KOPT-K1 (cell line): ENCODE results near the gene DNAAF5.

ENCODE experiments used
- H3K27ac ChIP-seq: fragments of 200-600 bp; sonication (generic); 2 replicates; pipeline ENCODE4 v1.5.1; 2016; ENCODE audit warnings: antibody characterized with exemption, mild to moderate bottlenecking, low read depth, low read length; ENCODE audit not compliant: poor library complexity, severe bottlenecking
- H3K36me3 ChIP-seq: fragments of 200-600 bp; sonication (generic); 2 replicates; pipeline ENCODE4 v1.5.1; 2017; ENCODE audit warnings: antibody characterized with exemption, mild to moderate bottlenecking, low read length, moderate library complexity; ENCODE audit not compliant: insufficient read depth
- H3K9me3 ChIP-seq: fragments of 200-600 bp; sonication (generic); 2 replicates; pipeline ENCODE4 v1.5.1; 2017; ENCODE audit warnings: antibody characterized with exemption, low read length, mild to moderate bottlenecking; ENCODE audit not compliant: insufficient read depth, poor library complexity, severe bottlenecking

Gene DNAAF5

GRCh38 chr7:824664-825063 is 98.2 kb downstream of the DNAAF5 start:
- Histone ChIP-seq H3K9me3 (no peaks in the 10 kb centered on the region), H3K36me3 (no peaks in the 10 kb centered on the region), H3K27ac (no peak overlapping the region)

GRCh38 chr7:825386-825785 is 98.9 kb downstream of the DNAAF5 start:
- no peaks in the 10 kb centered on the region for H3K9me3 ChIP-seq
- H3K36me3 ChIP-seq = no peaks in the 10 kb centered on the region
- H3K27ac ChIP-seq = no peak overlapping the region

- H3K9me3 ChIP-seq = no peaks in the 10 kb centered on the region
- H3K36me3 ChIP-seq = no peaks in the 10 kb centered on the region
- H3K27ac ChIP-seq = no peak overlapping the region
Observed at GRCh38 chr7:826230-826917, 99.9 kb downstream of the DNAAF5 start.

GRCh38 chr7:828793-829561 is 102.5 kb downstream of the DNAAF5 start:
- no peak overlapping the region for H3K27ac ChIP-seq
- 0 out of 2 replicates have a peak, but pooled peaks cover 13% of the 10 kb centered on the region for H3K36me3 ChIP-seq
- H3K9me3 ChIP-seq = no peaks in the 10 kb centered on the region

- no peaks in the 10 kb centered on the region for H3K9me3 ChIP-seq
- H3K27ac ChIP-seq = no peak overlapping the region
- 0 out of 2 replicates have a peak, but pooled peaks cover 13% of the 10 kb centered on the region for H3K36me3 ChIP-seq
Observed at GRCh38 chr7:830069-830468, 103.6 kb downstream of the DNAAF5 start.

GRCh38 chr7:831596-832166 is 105.2 kb downstream of the DNAAF5 start:
- no peak overlapping the region for H3K27ac ChIP-seq
- no peaks in the 10 kb centered on the region for H3K9me3 ChIP-seq
- peaks cover 25% of the 10 kb centered on the region; the same call in 1 of the 2 replicates for H3K36me3 ChIP-seq

GRCh38 chr7:832167-832967 is 105.9 kb downstream of the DNAAF5 start, which contains the start of gene SUN1:
SUN1 (plus strand) TSS chr7:832476; CDS start chr7:832525, 49 bp downstream.
- peaks cover 30% of the 10 kb centered on the region; the same call in 1 of the 2 replicates for H3K36me3 ChIP-seq
- no peaks in the 10 kb centered on the region for H3K9me3 ChIP-seq
- H3K27ac ChIP-seq = no peak within 1 kb of the TSS

GRCh38 chr7:832968-833424 is 106.5 kb downstream of the DNAAF5 start:
- Histone ChIP-seq H3K27ac (no peak overlapping the region), H3K9me3 (no peaks in the 10 kb centered on the region), H3K36me3 (peaks cover 30% of the 10 kb centered on the region; the same call in 1 of the 2 replicates)

GRCh38 chr7:833601-834258 is 107.2 kb downstream of the DNAAF5 start:
- Histone ChIP-seq H3K36me3 (peaks cover 35% of the 10 kb centered on the region), H3K9me3 (no peaks in the 10 kb centered on the region), H3K27ac (no peak overlapping the region)

GRCh38 chr7:834277-834676 is 107.8 kb downstream of the DNAAF5 start:
- H3K36me3 ChIP-seq = peaks cover 40% of the 10 kb centered on the region
- H3K9me3 ChIP-seq = no peaks in the 10 kb centered on the region
- H3K27ac ChIP-seq = no peak overlapping the region

GRCh38 chr7:835021-835420 is 108.5 kb downstream of the DNAAF5 start:
- H3K9me3 ChIP-seq = no peaks in the 10 kb centered on the region
- no peak overlapping the region for H3K27ac ChIP-seq
- H3K36me3 ChIP-seq = peaks cover 45% of the 10 kb centered on the region

GRCh38 chr7:835485-836401 is 109.2 kb downstream of the DNAAF5 start:
- H3K36me3 ChIP-seq = peaks cover 49% of the 10 kb centered on the region
- H3K9me3 ChIP-seq = no peaks in the 10 kb centered on the region
- no peak overlapping the region for H3K27ac ChIP-seq
